Skeletal muscle tissue (tissue), 4 donors: ENCODE measurements around the gene ODAPH. TPM values are rescaled to one million over a fixed set of nuclear protein-coding genes. Genes with fewer than 3 reads are reported as not detected.
"Not testable (repeated sequence)": the region's sequence is repeated elsewhere in the genome, so short reads cannot be mapped to it uniquely, and the experiment has no call there.

Source experiments
- H3K27ac ChIP-seq: one replicate; pipeline ENCODE4 v1.7.0; 2013; ENCODE audit warnings: mild to moderate bottlenecking, low read depth, low read length, inconsistent platforms
- H3K27me3 ChIP-seq, 3 donors: one replicate each; pipeline ENCODE4 v1.7.0; 2013; ENCODE audit warnings: low read length in 3 of 3; ENCODE audit not compliant: control insufficient read depth in 3 of 3, insufficient read depth in 3 of 3
- H3K36me3 ChIP-seq, 3 donors: one replicate each; pipeline ENCODE4 v1.7.0; 2013; ENCODE audit warnings: low read length in 3 of 3; ENCODE audit not compliant: control insufficient read depth in 3 of 3, insufficient read depth in 3 of 3
- H3K4me1 ChIP-seq, 3 donors: one replicate each; pipeline ENCODE4 v1.7.0; 2013; ENCODE audit warnings: low read length in 3 of 3, mild to moderate bottlenecking in 3 of 3; ENCODE audit not compliant: control insufficient read depth in 3 of 3, insufficient read depth in 3 of 3
- H3K4me3 ChIP-seq, 3 donors: one replicate each; pipeline ENCODE4 v1.7.0; 2013; ENCODE audit warnings: low read length in 3 of 3
- H3K9ac ChIP-seq, 3 donors: one replicate each; pipeline ENCODE4 v1.7.0; 2013; ENCODE audit warnings: low read length in 3 of 3, mild to moderate bottlenecking in 3 of 3, moderate library complexity in 2 of 3, low read depth in 1 of 3
- H3K9me3 ChIP-seq, 3 donors: one replicate each; pipeline ENCODE4 v1.7.0; 2013; ENCODE audit warnings: low read length in 3 of 3; ENCODE audit not compliant: control insufficient read depth in 3 of 3
- total RNA-seq: library from RNA; depleted of rRNA; stranded (reverse); fragments of >200 nt; gene quantifications from one replicate; pipeline ENCODE4 v1.2.3, GENCODE V29; 2014
- donor health status: Osteomylitis.

Gene ODAPH
- total RNA-seq, 1 donor from 2014 or later, result not detected

DNA sequence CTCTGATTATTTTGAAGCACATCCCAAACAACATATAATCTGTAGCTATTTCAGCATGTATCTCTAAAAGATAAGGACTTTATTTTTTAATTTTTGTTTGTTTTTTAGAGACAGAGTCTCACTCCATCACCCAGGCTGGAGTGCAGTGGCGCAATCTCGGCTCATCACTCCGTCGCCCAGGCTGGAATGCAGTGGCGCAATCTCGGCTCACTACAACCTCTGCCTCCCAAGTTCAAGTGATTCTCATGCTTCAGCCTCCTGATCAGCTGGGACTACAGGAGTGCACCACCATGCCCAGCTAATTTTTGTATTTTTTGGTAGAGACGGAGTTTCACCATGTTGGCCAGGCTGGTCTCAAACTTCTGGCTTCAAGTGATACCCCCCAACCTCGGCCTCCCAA lies 11.6 kb upstream of the ODAPH start:
- not testable (repeated sequence) for H3K27me3 ChIP-seq, H3K27ac ChIP-seq, H3K9me3 ChIP-seq, H3K4me3 ChIP-seq, H3K9ac ChIP-seq, H3K4me1 ChIP-seq
- peaks cover 2 to 21% (median 7%) of the 10 kb centered on the region in 3 donors for H3K36me3 ChIP-seq

DNA sequence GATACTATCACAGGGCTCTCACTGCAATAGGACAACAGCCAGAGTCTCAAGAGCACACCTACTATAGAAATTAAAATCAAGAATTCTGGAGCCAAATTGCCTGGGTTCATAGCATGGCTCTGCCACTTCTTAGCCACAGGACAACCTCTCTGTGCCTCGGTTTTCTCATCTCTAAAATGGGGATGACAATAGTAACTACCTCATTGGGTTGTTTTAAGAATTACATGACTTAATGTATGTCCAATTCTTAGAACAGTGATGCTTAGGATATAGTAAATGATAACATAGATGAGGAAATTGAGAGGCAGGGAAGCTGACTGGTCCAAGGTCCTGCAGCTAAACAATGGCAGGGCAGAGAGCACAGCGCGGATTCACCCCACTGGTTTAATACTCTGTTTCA lies 11.0 kb upstream of the ODAPH start:
- Histone ChIP-seq H3K36me3 (peaks cover 2 to 18% (median 7%) of the 10 kb centered on the region in 3 donors), H3K4me1 (no peaks in the 10 kb centered on the region), H3K27ac (no peak overlapping the region), H3K9me3 (no peaks in the 10 kb centered on the region), H3K4me3 (no peak overlapping the region), H3K27me3 (no peaks in the 10 kb centered on the region), H3K9ac (no peak overlapping the region)

DNA sequence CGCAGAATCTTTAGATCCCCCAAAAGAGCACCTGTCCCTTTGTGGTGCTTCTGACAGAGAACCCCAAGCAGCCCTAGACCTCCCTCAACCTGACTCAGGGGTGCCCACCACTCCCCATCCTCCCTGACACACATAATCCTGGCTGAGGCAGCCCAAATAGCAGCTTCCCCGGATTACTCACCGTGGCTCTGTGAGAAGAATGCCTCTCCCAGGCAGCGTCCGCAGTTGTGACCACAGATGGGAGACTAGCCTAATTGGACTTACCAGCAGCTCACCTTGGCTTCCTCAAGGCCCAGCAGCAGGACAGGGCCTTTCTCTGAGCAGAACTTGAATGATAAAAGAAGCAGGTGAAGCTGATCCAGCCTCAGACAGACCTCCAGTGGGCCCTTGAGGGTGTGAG lies 10.3 kb upstream of the ODAPH start:
- Histone ChIP-seq H3K9me3 (no peaks in the 10 kb centered on the region), H3K4me3 (no peak overlapping the region), H3K27me3 (no peaks in the 10 kb centered on the region), H3K9ac (no peak overlapping the region), H3K27ac (no peak overlapping the region), H3K36me3 (peaks cover 2 to 12% (median 7%) of the 10 kb centered on the region in 3 donors), H3K4me1 (no peaks in the 10 kb centered on the region)

DNA sequence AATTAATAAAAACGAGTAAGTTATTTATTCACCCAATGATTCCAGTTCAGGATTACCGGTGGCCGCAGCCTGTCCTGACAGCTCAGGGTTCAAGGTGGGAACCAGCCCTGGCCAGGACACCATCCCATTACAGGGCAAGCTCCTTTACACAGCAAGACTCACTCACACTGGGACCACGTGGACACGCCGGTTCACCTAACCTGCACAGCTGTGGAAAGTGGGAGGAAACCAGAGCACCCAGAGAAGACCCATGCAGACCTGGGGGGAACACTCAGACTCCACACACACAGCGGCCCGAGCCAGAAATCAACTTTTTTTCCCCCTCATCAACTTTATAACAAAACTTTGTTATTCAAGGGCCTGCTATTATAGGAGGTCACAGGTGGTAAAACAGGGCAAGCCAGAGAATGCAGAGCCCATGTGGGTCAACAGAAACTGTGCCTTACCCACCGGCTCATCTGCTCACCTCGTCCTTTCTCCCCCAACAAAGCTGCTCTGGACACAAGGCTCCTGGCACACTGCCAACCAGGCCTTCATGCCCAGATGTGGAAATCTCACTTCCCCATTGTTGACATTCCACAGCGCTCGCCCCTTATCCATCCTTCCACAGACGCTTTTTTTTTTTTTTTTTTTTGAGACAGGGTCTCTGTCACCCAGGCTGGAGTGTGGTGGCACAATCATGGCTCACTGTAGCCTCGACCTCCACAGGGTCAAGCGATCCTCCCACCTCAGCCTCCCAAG lies 8.0 kb upstream of the ODAPH start:
- no peak overlapping the region for H3K4me3 ChIP-seq
- no peaks in the 10 kb centered on the region for H3K9me3 ChIP-seq
- peaks cover 2 to 9% (median 7%) of the 10 kb centered on the region in 3 donors for H3K36me3 ChIP-seq
- H3K4me1 ChIP-seq, result no peaks in the 10 kb centered on the region
- no peaks in the 10 kb centered on the region for H3K27me3 ChIP-seq
- H3K27ac ChIP-seq, result no peak overlapping the region
- H3K9ac ChIP-seq, result no peak overlapping the region

DNA sequence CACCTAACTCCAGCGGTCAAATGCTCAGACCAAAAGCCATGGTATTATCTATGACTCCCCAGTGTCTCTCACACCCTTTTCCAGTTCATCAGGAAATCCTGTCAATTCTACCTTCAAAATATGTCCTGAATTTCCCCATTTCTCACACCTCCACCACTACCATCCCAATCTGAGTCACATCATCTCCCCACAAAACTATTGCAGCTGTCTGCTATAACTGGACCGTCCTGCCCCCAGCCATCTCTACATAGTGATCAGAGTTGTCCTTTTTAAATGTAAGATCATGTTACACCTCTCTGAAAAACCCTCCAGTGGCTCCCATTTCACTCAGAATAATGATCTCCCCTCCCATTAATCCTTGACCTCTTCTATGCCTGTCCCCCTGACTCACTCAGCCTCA lies 6.8 kb upstream of the ODAPH start:
- Histone ChIP-seq H3K4me3 (no peak overlapping the region), H3K27ac (no peak overlapping the region), H3K27me3 (no peaks in the 10 kb centered on the region), H3K9me3 (no peaks in the 10 kb centered on the region), H3K4me1 (no peaks in the 10 kb centered on the region), H3K9ac (no peak overlapping the region), H3K36me3 (peaks cover 2 to 8% (median 7%) of the 10 kb centered on the region in 3 donors)

DNA sequence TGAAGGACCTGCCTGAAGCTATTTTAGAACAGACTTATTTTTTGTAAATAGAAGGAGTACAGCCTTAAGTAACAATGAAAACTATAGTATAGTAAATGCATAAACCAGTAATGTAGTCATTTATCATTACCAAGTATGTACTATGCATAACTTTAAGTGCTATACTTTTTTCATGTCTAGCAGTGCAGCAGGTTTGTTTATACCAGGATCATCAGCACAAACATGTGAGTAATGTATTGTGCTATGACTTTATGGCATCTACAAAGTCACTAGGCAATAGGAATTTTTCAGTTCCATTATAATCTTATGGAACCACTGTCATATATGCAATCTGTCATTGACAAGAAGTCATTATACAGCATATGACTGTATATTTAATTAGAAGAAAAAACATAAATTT lies 3.4 kb upstream of the ODAPH start:
- Histone ChIP-seq H3K4me1 (no peaks in the 10 kb centered on the region), H3K36me3 (no peaks in the 10 kb centered on the region), H3K27me3 (peaks cover 0 to 5% (median 0%) of the 10 kb centered on the region in 3 donors), H3K4me3 (no peak overlapping the region), H3K9me3 (no peaks in the 10 kb centered on the region), H3K27ac (no peak overlapping the region), H3K9ac (no peak overlapping the region)

DNA sequence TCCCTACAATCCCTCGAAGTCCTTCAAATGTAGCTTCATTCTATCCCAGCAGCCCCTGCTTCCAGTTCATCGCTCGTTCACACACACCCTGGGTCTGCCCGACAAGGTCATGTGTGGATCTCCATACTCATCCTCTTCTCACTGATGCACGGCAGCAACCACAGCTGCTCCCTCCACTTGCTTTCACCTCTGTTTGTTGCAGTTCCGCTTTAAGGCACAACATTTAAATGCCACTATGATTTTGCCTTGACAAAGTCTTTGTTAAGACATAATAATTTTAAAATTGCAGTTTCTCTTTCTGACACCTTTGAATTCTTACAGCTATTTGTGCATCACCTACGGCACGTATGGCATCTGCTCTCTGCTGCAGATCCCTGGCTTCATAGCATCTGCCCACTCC lies 1.8 kb downstream of the ODAPH start:
- no peaks in the 10 kb centered on the region for H3K36me3 ChIP-seq
- H3K27ac ChIP-seq, result no peak overlapping the region
- H3K9me3 ChIP-seq, result no peaks in the 10 kb centered on the region
- peaks cover 0 to 8% (median 0%) of the 10 kb centered on the region in 3 donors for H3K27me3 ChIP-seq
- H3K4me1 ChIP-seq, result no peaks in the 10 kb centered on the region
- H3K4me3 ChIP-seq, result no peak overlapping the region
- H3K9ac ChIP-seq, result no peak overlapping the region

DNA sequence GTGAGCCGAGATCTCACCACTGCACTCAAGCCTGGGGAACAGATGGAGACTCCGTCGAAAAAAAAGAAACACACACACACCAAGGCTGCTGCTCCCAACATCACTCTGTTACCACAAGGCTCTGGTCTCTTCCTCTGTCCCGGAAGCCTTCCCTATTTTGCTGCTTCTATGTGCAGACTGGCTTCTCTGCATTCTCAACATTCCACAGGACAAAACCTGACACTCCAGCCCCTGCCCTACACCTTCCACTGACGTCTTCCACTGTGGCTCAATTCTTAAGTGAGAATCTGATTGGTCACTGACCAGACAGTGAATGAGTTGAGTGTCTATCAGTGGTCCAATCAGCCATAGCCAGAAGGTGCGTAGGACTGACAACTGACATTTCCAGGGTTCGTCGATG lies 5.9 kb downstream of the ODAPH start:
- no peaks in the 10 kb centered on the region for H3K36me3 ChIP-seq
- H3K9ac ChIP-seq, result no peak overlapping the region
- no peaks in the 10 kb centered on the region for H3K4me1 ChIP-seq
- H3K27ac ChIP-seq, result no peak overlapping the region
- no peak overlapping the region for H3K4me3 ChIP-seq
- no peaks in the 10 kb centered on the region for H3K9me3 ChIP-seq
- H3K27me3 ChIP-seq, result peaks cover 0 to 7% (median 0%) of the 10 kb centered on the region in 3 donors

DNA sequence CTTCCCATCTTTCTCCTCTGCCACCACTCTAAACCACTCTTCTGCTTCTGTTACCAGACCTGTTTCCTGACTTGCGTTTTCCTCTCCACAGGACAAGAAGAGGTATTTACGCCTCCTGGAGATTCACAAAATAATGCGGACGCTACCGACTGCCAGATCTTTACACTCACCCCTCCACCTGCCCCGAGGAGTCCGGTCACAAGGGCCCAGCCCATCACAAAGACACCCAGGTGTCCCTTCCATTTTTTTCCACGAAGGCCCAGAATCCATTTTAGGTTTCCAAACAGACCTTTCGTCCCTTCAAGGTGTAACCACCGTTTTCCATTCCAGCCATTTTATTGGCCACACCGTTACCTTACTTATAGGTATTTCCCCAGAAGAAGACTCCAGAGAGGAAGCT lies 8.2 kb downstream of the ODAPH start:
- Histone ChIP-seq H3K27ac (no peak overlapping the region), H3K36me3 (no peaks in the 10 kb centered on the region), H3K4me3 (no peak overlapping the region), H3K9me3 (no peaks in the 10 kb centered on the region), H3K4me1 (no peaks in the 10 kb centered on the region), H3K9ac (no peak overlapping the region), H3K27me3 (no peaks in the 10 kb centered on the region)

DNA sequence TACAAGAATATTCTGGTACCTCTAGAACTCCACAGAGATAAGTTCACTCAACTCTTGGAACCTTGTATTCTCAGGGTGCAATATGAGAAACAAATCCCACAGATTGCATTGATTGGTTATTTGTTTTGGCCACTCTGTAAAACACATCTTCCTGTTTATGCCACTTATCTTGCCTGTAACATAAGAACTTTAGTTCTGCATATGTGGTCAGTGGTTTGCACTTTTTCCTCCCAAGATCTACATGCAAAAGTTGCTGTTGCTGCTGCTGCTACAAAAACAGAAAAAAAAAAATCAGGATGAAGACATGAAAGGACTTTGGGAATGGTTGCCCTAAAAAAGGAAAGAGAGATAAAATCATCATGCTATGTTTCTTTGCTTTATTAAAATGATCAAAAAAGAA lies 9.6 kb downstream of the ODAPH start:
- no peak overlapping the region for H3K4me3 ChIP-seq
- H3K9ac ChIP-seq, result no peak overlapping the region
- no peaks in the 10 kb centered on the region for H3K9me3 ChIP-seq
- no peaks in the 10 kb centered on the region for H3K4me1 ChIP-seq
- no peaks in the 10 kb centered on the region for H3K27me3 ChIP-seq
- no peaks in the 10 kb centered on the region for H3K36me3 ChIP-seq
- no peak overlapping the region for H3K27ac ChIP-seq
